ENCODE data around the gene BFSP2. TPM values are rescaled to one million over a fixed set of nuclear protein-coding genes. Genes with fewer than 3 reads are reported as not detected.

The BFSP2 gene
- total RNA-seq, 1 experiment from 2014 or later: 0.67 TPM

DNA sequence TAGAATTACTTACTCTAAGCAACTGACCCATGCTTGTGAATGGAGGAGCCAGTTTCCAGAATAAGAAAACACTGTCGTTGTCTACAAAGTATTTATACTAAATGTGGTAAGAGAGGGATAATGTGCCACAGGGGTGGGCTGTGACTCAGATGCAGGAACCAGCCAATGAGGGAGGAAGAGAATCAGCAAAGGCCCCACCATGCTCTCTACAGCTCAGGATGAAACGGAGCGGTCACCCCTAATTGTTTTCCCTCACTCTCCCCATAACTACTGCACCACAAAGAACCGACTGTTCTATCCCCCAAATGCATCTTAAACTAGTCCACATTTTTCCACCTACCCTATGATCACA, 44.5 kb downstream of the BFSP2 start:
- no peaks in the 10 kb centered on the region for H3K9me3 ChIP-seq (ENCODE audit: control insufficient read depth, insufficient read depth, low read depth, low read length)
- ChIA-PET POLR2A (no interaction called here), CTCF (no interaction called here)
- H3K27ac ChIP-seq (ENCODE audit: low read length): peak overlapping the region; percentile 92
- no TSS peak for BruUV-seq (replicated peaks)
- peak; percentile 64 for ATAC-seq
- TF ChIP-seq SIN3A (IDR thresholded peaks at IDR 0.05; ENCODE audit: borderline replicate concordance, insufficient read depth, low read depth, low read length) (no peak), TCF7L2 (IDR thresholded peaks at IDR 0.05; ENCODE audit: low read depth, low read length) (no peak), POLR2AphosphoS5 (IDR thresholded peaks at IDR 0.05; ENCODE audit: low read depth, low read length) (no peak)
- TF ChIP-seq, protein P1, sequence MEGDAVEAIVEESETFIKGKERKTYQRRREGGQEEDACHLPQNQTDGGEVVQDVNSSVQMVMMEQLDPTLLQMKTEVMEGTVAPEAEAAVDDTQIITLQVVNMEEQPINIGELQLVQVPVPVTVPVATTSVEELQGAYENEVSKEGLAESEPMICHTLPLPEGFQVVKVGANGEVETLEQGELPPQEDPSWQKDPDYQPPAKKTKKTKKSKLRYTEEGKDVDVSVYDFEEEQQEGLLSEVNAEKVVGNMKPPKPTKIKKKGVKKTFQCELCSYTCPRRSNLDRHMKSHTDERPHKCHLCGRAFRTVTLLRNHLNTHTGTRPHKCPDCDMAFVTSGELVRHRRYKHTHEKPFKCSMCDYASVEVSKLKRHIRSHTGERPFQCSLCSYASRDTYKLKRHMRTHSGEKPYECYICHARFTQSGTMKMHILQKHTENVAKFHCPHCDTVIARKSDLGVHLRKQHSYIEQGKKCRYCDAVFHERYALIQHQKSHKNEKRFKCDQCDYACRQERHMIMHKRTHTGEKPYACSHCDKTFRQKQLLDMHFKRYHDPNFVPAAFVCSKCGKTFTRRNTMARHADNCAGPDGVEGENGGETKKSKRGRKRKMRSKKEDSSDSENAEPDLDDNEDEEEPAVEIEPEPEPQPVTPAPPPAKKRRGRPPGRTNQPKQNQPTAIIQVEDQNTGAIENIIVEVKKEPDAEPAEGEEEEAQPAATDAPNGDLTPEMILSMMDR (IDR thresholded peaks at IDR 0.05): no peak
- TF ChIP-seq, protein P2, sequence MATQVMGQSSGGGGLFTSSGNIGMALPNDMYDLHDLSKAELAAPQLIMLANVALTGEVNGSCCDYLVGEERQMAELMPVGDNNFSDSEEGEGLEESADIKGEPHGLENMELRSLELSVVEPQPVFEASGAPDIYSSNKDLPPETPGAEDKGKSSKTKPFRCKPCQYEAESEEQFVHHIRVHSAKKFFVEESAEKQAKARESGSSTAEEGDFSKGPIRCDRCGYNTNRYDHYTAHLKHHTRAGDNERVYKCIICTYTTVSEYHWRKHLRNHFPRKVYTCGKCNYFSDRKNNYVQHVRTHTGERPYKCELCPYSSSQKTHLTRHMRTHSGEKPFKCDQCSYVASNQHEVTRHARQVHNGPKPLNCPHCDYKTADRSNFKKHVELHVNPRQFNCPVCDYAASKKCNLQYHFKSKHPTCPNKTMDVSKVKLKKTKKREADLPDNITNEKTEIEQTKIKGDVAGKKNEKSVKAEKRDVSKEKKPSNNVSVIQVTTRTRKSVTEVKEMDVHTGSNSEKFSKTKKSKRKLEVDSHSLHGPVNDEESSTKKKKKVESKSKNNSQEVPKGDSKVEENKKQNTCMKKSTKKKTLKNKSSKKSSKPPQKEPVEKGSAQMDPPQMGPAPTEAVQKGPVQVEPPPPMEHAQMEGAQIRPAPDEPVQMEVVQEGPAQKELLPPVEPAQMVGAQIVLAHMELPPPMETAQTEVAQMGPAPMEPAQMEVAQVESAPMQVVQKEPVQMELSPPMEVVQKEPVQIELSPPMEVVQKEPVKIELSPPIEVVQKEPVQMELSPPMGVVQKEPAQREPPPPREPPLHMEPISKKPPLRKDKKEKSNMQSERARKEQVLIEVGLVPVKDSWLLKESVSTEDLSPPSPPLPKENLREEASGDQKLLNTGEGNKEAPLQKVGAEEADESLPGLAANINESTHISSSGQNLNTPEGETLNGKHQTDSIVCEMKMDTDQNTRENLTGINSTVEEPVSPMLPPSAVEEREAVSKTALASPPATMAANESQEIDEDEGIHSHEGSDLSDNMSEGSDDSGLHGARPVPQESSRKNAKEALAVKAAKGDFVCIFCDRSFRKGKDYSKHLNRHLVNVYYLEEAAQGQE (IDR thresholded peaks at IDR 0.05; ENCODE audit: insufficient read depth in 1 of 2, low read depth in 2 of 2, low read length in 1 of 2): no peak
- H3K4me3 ChIP-seq (ENCODE audit: low read depth in 2 of 2, low read length in 2 of 2): no peak overlapping the region
- peaks cover 48% of the 10 kb centered on the region for H3K4me1 ChIP-seq (ENCODE audit: control insufficient read depth, insufficient read depth, low read length)
- in situ Hi-C loops (cut with HindIII; ENCODE audit: low pct_unique_long_range_greater_than_20kb, low sequenced_read_pairs): no loop called here
- DNase-seq (ENCODE audit: low read depth, low spot score): no peak
- H3K36me3 ChIP-seq (ENCODE audit: control insufficient read depth, insufficient read depth, low read length): no peaks in the 10 kb centered on the region
- no peaks in the 10 kb centered on the region for H3K27me3 ChIP-seq (ENCODE audit: control insufficient read depth, insufficient read depth, low read length)
- intact Hi-C loops (cut with micrococcal nuclease; ENCODE audit: unreplicated experiment): loop anchor here (1.0 kb wide), 1 partner anchor 134 kb away; no protein-coding TSS in a partner anchor

DNA sequence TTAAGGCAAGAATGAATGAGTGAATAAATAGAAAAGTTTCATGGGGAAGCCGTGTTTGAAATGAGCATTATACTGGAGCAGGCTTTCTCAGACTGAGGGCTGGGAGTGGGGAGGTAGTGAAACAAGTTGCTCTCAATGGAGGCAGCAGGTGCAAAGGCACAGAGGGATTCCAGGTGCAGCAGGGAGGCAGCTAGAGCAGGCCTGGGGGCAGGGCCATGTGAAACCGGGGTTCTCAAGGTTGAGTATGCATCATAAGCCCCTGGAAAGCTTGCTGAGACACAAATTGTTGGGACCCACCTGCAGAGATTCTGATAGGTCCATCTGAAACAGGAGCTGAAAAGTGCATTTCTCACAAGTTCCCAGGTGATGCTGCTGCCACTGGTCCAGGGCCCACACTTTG, 45.3 kb downstream of the BFSP2 start:
- Histone ChIP-seq H3K36me3 (ENCODE audit: control insufficient read depth, insufficient read depth, low read length) (no peaks in the 10 kb centered on the region), H3K4me1 (ENCODE audit: control insufficient read depth, insufficient read depth, low read length) (peaks cover 50% of the 10 kb centered on the region), H3K27ac (ENCODE audit: low read length) (peak overlapping the region; percentile 92), H3K4me3 (ENCODE audit: low read depth in 2 of 2, low read length in 2 of 2) (no peak overlapping the region), H3K9me3 (ENCODE audit: control insufficient read depth, insufficient read depth, low read depth, low read length) (no peaks in the 10 kb centered on the region), H3K27me3 (ENCODE audit: control insufficient read depth, insufficient read depth, low read length) (no peaks in the 10 kb centered on the region)
- ChIA-PET CTCF (no interaction called here), POLR2A (no interaction called here)
- no TSS peak for BruUV-seq (replicated peaks)
- no peak for TF ChIP-seq TCF7L2 (IDR thresholded peaks at IDR 0.05; ENCODE audit: low read depth, low read length)
- DNase-seq (ENCODE audit: low read depth, low spot score): no peak
- ATAC-seq: no peak
- in situ Hi-C loops (cut with HindIII; ENCODE audit: low pct_unique_long_range_greater_than_20kb, low sequenced_read_pairs) (no loop called here), intact Hi-C loops (cut with micrococcal nuclease; ENCODE audit: unreplicated experiment) (no loop called here)

DNA sequence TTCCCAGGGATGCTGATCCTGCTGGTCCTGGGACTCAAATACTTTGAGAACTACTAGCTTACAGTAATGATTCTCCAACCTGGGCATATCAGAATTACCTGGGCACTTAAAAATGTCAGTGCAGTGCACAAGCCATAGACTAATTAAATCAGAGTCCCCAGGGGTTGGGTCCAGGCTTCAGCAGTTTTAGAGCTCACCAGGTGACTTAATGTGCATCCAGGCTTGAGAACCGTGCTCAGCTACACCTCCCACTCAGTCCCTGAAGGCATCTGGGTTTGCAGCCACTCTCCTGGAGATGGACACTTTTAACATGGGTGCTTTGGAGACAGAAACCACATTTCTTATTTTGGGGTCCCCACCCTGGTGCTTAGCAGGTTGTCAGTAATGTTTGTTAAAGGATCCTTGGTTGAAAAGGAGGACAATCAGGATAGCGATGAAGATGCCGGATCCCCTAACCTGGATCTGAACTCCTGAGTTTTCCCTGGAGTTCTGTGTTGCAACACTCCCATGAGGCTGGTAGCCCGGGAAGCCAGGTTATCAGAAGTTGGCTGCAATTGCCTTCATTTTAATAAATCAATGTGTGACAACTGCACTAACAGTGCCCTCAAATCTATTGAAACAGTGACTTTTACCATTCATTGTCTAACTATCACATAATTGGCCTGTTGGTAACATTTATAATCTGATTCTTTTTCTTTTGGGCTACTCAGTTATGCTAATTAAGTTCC, 48.1 kb downstream of the BFSP2 start:
- Histone ChIP-seq H3K4me1 (ENCODE audit: control insufficient read depth, insufficient read depth, low read length) (peaks cover 74% of the 10 kb centered on the region), H3K9me3 (ENCODE audit: control insufficient read depth, insufficient read depth, low read depth, low read length) (no peaks in the 10 kb centered on the region), H3K27ac (ENCODE audit: low read length) (peak overlapping the region; percentile 90), H3K4me3 (ENCODE audit: low read depth in 2 of 2, low read length in 2 of 2) (no peak overlapping the region), H3K36me3 (ENCODE audit: control insufficient read depth, insufficient read depth, low read length) (no peaks in the 10 kb centered on the region), H3K27me3 (ENCODE audit: control insufficient read depth, insufficient read depth, low read length) (no peaks in the 10 kb centered on the region)
- intact Hi-C loops (cut with micrococcal nuclease; ENCODE audit: unreplicated experiment) (no loop called here), in situ Hi-C loops (cut with HindIII; ENCODE audit: low pct_unique_long_range_greater_than_20kb, low sequenced_read_pairs) (no loop called here)
- TF ChIP-seq, protein P2 (IDR thresholded peaks at IDR 0.05; ENCODE audit: insufficient read depth in 1 of 2, low read depth in 2 of 2, low read length in 1 of 2): no peak
- TF ChIP-seq, protein P1 (IDR thresholded peaks at IDR 0.05): no peak
- TF ChIP-seq SIN3A (IDR thresholded peaks at IDR 0.05; ENCODE audit: borderline replicate concordance, insufficient read depth, low read depth, low read length) (no peak), POLR2AphosphoS5 (IDR thresholded peaks at IDR 0.05; ENCODE audit: low read depth, low read length) (no peak), TCF7L2 (IDR thresholded peaks at IDR 0.05; ENCODE audit: low read depth, low read length) (no peak)
- ChIA-PET CTCF (no interaction called here), POLR2A (interaction anchor here (0.7 kb wide), 1 partner anchor 62 kb away, joined by 3 read pairs; no protein-coding TSS in a partner anchor)
- ATAC-seq (no peak), DNase-seq (ENCODE audit: low read depth, low spot score) (no peak)
- BruUV-seq (replicated peaks): no TSS peak

Measured in Panc1 (cell line).